D721Med (cell line): Measurements from ENCODE around the gene PDCD6IP.
A peak's percentile ranks its signal among the peaks of the same experiment; 100 is the strongest.

ENCODE experiments used
- DNase-seq: peaks from one replicate; pipeline ENCODE4 v3.0.0; 2011; ENCODE audit warnings: low spot score; ENCODE audit not compliant: insufficient read length
- FAIRE-seq: peaks from 2 replicates; lab custom pipeline; 2011; peaks lifted over from hg19 to GRCh38; lab: Jason Lieb, UNC
- TF ChIP-seq, protein P1 (sequence below): IDR thresholded peaks from 2 replicates; pipeline ENCODE4 v1.5.1; 2012; ENCODE audit warnings: mild to moderate bottlenecking, control low read depth; ENCODE audit not compliant: insufficient read depth; ENCODE audit errors: missing control alignments

Gene PDCD6IP

DNA sequence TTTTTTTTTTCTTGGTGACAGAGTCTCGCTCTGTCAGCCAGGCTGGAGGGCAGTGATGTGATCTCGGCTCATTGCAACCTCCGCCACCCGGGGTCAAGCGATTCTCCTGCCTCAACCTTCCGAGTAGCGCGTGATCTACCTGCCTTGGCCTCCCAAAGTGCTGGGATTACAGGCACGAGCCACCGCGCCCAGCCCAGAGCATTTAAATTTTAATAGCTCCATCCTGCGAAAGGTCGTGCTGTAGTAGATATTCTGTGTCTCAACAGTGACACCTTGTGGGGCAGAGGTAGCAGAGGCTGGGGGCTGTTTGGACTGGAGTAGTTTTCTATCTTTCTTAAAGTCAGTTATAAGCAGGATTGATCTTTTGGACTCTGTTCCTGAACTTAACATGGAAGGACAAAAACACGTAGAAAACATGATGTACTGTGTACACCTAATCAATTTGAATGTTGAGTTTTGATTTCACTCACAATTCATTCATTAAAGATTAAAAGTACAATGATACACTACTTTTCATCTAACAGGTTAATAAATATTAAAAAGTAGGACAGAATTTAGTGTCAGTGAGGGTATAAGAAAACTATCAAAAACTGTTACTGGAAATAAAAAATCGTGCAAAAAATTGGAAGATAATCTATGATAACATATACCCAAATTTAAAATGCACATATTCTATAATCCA is 11.0 kb upstream of the PDCD6IP start:
- TF ChIP-seq, protein P1, sequence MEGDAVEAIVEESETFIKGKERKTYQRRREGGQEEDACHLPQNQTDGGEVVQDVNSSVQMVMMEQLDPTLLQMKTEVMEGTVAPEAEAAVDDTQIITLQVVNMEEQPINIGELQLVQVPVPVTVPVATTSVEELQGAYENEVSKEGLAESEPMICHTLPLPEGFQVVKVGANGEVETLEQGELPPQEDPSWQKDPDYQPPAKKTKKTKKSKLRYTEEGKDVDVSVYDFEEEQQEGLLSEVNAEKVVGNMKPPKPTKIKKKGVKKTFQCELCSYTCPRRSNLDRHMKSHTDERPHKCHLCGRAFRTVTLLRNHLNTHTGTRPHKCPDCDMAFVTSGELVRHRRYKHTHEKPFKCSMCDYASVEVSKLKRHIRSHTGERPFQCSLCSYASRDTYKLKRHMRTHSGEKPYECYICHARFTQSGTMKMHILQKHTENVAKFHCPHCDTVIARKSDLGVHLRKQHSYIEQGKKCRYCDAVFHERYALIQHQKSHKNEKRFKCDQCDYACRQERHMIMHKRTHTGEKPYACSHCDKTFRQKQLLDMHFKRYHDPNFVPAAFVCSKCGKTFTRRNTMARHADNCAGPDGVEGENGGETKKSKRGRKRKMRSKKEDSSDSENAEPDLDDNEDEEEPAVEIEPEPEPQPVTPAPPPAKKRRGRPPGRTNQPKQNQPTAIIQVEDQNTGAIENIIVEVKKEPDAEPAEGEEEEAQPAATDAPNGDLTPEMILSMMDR = peak; percentile 92
- peak; percentile 64 for FAIRE-seq

DNA sequence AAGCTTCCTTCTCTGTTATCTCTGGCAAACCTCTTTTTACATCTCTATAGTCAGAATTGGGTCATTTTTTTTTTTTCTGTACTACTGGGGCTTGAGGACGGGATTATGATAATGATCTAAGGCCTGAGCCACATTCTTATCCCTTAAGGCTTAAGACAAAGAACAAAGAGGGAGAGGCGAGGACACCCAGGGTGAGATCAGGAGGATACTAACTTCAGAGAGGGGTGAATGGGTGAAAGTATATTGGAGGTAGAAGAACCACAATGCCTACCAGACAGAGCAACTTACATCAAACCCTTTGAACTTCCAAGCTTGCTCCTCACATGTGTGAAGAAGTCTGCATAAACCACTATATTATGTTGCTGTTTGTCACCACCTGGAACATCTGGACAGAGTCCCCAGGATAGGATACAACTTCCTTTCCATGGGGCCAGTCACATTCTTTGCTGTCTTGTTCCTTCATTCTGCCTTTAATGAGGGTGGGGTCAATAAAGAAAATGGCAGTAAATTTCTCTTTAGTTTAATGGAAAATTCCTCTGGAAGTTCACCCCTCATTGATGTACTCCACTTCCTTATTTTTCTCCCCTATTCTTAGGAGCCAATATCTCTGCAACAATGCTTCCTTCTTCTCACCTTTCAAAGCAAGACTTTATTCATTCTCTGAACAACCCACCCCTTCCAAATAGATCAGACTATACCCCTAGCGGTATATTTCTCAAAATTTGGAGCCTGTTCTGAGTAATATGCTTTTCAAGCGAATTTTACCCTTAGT is 9.1 kb upstream of the PDCD6IP start:
- FAIRE-seq (peak; percentile 77), DNase-seq (peak; percentile 24)
- TF ChIP-seq, protein P1 = no peak

More for the DNA sequence above, 11.0 kb upstream of the PDCD6IP start:
- DNase-seq = peak; percentile 21

DNA sequence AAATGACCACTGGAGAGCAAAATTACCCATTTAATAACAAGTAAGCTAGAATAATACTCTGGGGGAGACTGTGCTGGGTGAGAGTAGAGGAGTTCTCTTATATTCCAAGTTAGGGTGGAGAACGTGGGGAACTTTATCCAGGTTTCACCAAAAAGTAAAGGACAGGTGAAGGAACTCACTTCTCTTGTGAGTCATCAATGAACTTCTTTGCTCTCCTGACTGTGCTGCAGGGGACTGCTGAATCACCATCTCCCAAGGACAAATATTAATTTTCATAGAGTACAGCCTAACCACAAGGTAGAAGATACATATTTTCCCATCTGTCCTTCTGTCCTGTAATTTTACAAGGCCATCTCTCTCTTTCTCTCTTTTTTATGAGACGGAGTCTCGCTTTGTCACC is 8.3 kb upstream of the PDCD6IP start:
- TF ChIP-seq, protein P1 = no peak
- DNase-seq = no peak
- no peak for FAIRE-seq

DNA sequence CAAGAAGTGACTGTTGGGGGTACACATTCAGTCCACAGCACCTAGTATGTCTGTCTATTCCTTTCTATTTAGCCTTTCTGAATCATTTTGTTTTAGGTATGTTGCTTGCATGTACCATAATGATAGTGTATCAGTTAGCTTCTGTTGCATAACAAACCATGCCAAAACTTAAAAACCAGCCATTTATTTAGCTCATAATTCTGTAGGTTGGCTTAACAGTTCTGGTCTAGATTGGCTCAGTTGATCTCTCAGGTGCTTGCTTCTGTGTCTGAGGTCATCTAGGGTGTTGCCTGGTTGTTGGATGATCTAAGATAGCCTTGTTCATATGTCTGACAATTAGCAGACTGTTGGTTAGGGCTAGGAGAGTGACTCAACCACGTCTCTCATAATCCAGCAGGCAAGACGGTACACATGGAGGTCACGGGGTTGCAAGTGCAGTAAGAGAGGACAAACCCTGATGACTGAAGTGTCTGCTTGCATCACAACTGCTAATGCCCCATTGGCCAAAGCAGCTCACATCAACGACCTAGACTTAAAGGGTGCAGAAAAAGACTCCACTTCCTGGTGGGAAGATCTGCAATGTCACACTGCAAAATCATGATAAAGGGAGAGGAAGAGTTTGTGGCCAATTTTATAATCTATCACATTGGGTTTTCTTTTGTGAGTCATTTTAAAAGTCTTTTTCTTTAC is 6.8 kb upstream of the PDCD6IP start:
- FAIRE-seq (no peak), DNase-seq (no peak)
- TF ChIP-seq, protein P1 = no peak

DNA sequence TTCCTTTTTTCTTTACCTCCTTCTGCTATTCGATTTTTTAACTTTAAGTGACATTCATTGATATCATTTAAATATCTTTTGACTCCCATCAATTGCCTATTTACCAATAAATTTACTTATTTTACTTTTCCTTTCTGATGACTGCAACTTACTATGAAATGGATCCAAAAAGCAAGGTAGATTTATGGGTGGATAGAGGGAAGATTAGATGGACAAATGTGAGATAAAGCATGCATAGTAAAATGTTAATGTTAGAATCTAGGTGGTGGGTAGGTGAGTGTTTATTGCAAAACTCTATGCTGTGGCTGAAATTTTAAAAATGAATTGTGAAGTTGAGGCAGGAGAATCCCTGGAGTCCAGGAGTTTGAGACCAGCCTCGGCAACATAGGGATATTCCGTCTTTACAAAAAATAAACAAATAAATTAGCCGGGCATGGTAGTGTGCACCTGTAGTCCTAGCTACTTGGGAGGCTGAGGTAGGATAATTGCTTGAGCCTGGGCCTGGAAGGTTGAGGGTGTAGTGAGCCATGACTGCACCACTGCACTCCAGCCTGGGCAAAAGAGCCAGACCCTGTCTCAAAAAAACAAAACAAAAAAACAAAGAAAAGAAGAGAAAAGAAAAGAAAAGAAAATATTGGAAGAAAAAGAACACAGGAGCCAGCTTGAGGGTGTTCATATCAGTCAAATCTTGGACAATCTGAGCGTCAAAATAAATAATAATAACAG is 6.1 kb upstream of the PDCD6IP start:
- no peak for DNase-seq
- TF ChIP-seq, protein P1 = no peak

DNA sequence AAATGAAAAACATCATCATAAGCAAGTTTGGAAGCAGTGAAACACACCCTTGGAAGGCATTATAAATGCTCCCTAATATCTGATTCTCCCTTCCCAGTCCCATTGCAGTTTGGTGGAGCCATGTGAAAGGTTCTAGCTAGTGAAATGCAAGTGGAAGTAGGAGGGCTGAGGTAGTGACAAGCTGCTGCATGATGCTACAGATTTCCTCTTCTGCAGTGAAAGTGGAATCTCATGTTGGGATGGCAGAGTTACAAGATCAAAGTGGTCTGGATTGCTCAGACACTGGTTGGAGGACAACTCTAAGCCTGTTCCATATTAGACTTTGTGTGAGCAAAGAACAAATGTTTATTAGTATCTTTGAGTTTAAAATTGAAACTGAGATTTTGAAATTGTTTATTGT is 3.3 kb upstream of the PDCD6IP start:
- TF ChIP-seq, protein P1 = no peak
- DNase-seq = no peak
- no peak for FAIRE-seq

More for the DNA sequence above, 6.1 kb upstream of the PDCD6IP start:
- no peak for FAIRE-seq
